HepG2 (cell line): ENCODE data around the gene EPB42. TPM values are rescaled to one million over a fixed set of nuclear protein-coding genes. Genes with fewer than 3 reads are reported as not detected.

ENCODE experiments used
- DMAP1 ChIP-seq: IDR thresholded peaks from 2 replicates; pipeline ENCODE4 v1.6.1; 2016
- ETV5 ChIP-seq: IDR thresholded peaks from 2 replicates; pipeline ENCODE4 v1.6.1; 2018; ENCODE audit warnings: missing biosample characterization, missing genetic modification reagents, inconsistent platforms, borderline replicate concordance
- FOXA3 ChIP-seq: IDR thresholded peaks from 2 replicates; pipeline ENCODE4 v1.6.1; 2016; ENCODE audit warnings: missing genetic modification reagents, missing compliant biosample characterization
- FUBP1 ChIP-seq: sonication (generic); formaldehyde crosslinking; IDR thresholded peaks from 2 replicates; pipeline ENCODE4 v1.5.1; 2020; ENCODE audit warnings: missing genetic modification reagents, mild to moderate bottlenecking, borderline replicate concordance
- HOXD1 ChIP-seq: sonication (generic); formaldehyde crosslinking; IDR thresholded peaks from 2 replicates; pipeline ENCODE4 v1.5.0; 2020; ENCODE audit warnings: missing genetic modification reagents
- KAT8 ChIP-seq: IDR thresholded peaks from 2 replicates; pipeline ENCODE4 v1.6.1; 2016; ENCODE audit warnings: missing genetic modification reagents, missing compliant biosample characterization
- KDM6A ChIP-seq: IDR thresholded peaks from 2 replicates; pipeline ENCODE4 v1.6.1; 2016; ENCODE audit warnings: low read depth
- NCOA5 ChIP-seq: sonication (generic); formaldehyde crosslinking; IDR thresholded peaks from 2 replicates; pipeline ENCODE4 v1.4.0; 2020; ENCODE audit warnings: missing genetic modification reagents
- RARG ChIP-seq: sonication (generic); formaldehyde crosslinking; IDR thresholded peaks from 2 replicates; pipeline ENCODE4 v1.4.0; 2020; ENCODE audit warnings: low read depth, mild to moderate bottlenecking, missing genetic modification reagents
- SALL2 ChIP-seq: sonication (generic); formaldehyde crosslinking; IDR thresholded peaks from 2 replicates; pipeline ENCODE4 v1.8.1; 2023; ENCODE audit warnings: mild to moderate bottlenecking, missing genetic modification reagents, inconsistent platforms
- SAP130 ChIP-seq: IDR thresholded peaks from 2 replicates; pipeline ENCODE4 v1.6.1; 2016; ENCODE audit warnings: low read depth
- SIN3B ChIP-seq: fragments of 150-350 bp; IDR thresholded peaks from 2 replicates; pipeline ENCODE4 v1.6.1; 2014; ENCODE audit warnings: low read length
- SOX13 ChIP-seq, 3 experiments: fragments of 450-650 bp in 1 of 3; sonication (generic) in 1 of 3; formaldehyde crosslinking in 1 of 3; IDR thresholded peaks in 2 of 3; conservative IDR thresholded peaks in 1 of 3; 2 replicates each; pipeline versions ENCODE4 v1.5.0 to v1.6.1; 2016 to 2020; ENCODE audit warnings: antibody characterized with exemption in 1 of 3, mild to moderate bottlenecking in 1 of 3, missing compliant biosample characterization in 1 of 3, missing genetic modification reagents in 1 of 3, moderate library complexity in 1 of 3
- SOX5 ChIP-seq: IDR thresholded peaks from 2 replicates; pipeline ENCODE4 v1.6.1; 2016; ENCODE audit warnings: borderline replicate concordance
- SRSF9 ChIP-seq: fragments of 200-400 bp; formaldehyde crosslinking; IDR thresholded peaks from 2 replicates; pipeline ENCODE4 v1.6.1; 2018; ENCODE audit warnings: borderline replicate concordance, mild to moderate bottlenecking, low read depth, low read length; ENCODE audit not compliant: insufficient read depth, poor library complexity, severe bottlenecking
- ZNF101 ChIP-seq: sonication (generic); formaldehyde crosslinking; IDR thresholded peaks from 2 replicates; pipeline ENCODE4 v1.4.0; 2020; ENCODE audit warnings: mild to moderate bottlenecking, low read depth, missing genetic modification reagents, borderline replicate concordance
- ZNF235 ChIP-seq: sonication (generic); formaldehyde crosslinking; IDR thresholded peaks from 2 replicates; pipeline ENCODE4 v1.8.1; 2023; ENCODE audit warnings: mild to moderate bottlenecking, missing genetic modification reagents, borderline replicate concordance
- ZNF382 ChIP-seq: sonication (generic); formaldehyde crosslinking; IDR thresholded peaks from 2 replicates; pipeline ENCODE4 v1.5.0; 2020; ENCODE audit warnings: missing genetic modification reagents, mild to moderate bottlenecking, borderline replicate concordance
- ZNF709 ChIP-seq: sonication (generic); formaldehyde crosslinking; IDR thresholded peaks from 2 replicates; pipeline ENCODE4 v1.5.0; 2020; ENCODE audit warnings: mild to moderate bottlenecking, missing genetic modification reagents
- ZNF772 ChIP-seq: sonication (generic); formaldehyde crosslinking; IDR thresholded peaks from 2 replicates; pipeline ENCODE4 v1.5.0; 2020; ENCODE audit warnings: mild to moderate bottlenecking, missing genetic modification reagents
- ZNF800 ChIP-seq: sonication (generic); formaldehyde crosslinking; IDR thresholded peaks from 2 replicates; pipeline ENCODE4 v1.4.0; 2020; ENCODE audit warnings: missing genetic modification reagents
- ZNF816 ChIP-seq: sonication (generic); formaldehyde crosslinking; IDR thresholded peaks from 2 replicates; pipeline ENCODE4 v1.8.0; 2022; ENCODE audit warnings: missing genetic modification reagents, mild to moderate bottlenecking, borderline replicate concordance
- polyA plus RNA-seq, 8 experiments: library from polyadenylated mRNA; depleted of rRNA in 3 of 8; stranded (reverse) in 7 of 8; unstranded in 1 of 8; fragments of >200 nt; fragmentation: Illumina TruSeq in 4 of 8; extraction: Trizol in 4 of 8; gene quantifications; 2 replicates each; pipeline versions ENCODE4 v1.2.1 to v1.2.3, GENCODE V29; 2011 to 2016; ENCODE audit warnings: low read depth in 4 of 8, missing spikeins in 1 of 8, mixed read lengths in 1 of 8; ENCODE audit not compliant: insufficient read depth in 1 of 8
- total RNA-seq, 5 experiments: library from RNA; depleted of rRNA; stranded (reverse); fragments of >200 nt; fragmentation: Illumina TruSeq; extraction: Trizol; gene quantifications; 2 replicates each; pipeline ENCODE4 v1.2.3, GENCODE V29; 2016; ENCODE audit warnings: low read depth in 1 of 5
- TF ChIP-seq, protein P1 (sequence below), 2 experiments: IDR thresholded peaks; 2 replicates each; pipeline ENCODE4 v1.6.1; 2011 to 2012; ENCODE audit warnings: low read length in 2 of 2, borderline replicate concordance in 1 of 2, low read depth in 1 of 2, mild to moderate bottlenecking in 1 of 2, moderate library complexity in 1 of 2

The EPB42 gene
- total and polyA plus RNA-seq, 2 of the 13 experiments (the other 11 are each of a cell fraction or from before 2014, with no cell fraction given), result not detected

GRCh38 chr15:43239732-43240491 lies 19.1 kb upstream of the EPB42 start (continued):
- TF ChIP-seq, protein P1, sequence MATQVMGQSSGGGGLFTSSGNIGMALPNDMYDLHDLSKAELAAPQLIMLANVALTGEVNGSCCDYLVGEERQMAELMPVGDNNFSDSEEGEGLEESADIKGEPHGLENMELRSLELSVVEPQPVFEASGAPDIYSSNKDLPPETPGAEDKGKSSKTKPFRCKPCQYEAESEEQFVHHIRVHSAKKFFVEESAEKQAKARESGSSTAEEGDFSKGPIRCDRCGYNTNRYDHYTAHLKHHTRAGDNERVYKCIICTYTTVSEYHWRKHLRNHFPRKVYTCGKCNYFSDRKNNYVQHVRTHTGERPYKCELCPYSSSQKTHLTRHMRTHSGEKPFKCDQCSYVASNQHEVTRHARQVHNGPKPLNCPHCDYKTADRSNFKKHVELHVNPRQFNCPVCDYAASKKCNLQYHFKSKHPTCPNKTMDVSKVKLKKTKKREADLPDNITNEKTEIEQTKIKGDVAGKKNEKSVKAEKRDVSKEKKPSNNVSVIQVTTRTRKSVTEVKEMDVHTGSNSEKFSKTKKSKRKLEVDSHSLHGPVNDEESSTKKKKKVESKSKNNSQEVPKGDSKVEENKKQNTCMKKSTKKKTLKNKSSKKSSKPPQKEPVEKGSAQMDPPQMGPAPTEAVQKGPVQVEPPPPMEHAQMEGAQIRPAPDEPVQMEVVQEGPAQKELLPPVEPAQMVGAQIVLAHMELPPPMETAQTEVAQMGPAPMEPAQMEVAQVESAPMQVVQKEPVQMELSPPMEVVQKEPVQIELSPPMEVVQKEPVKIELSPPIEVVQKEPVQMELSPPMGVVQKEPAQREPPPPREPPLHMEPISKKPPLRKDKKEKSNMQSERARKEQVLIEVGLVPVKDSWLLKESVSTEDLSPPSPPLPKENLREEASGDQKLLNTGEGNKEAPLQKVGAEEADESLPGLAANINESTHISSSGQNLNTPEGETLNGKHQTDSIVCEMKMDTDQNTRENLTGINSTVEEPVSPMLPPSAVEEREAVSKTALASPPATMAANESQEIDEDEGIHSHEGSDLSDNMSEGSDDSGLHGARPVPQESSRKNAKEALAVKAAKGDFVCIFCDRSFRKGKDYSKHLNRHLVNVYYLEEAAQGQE (IDR thresholded peaks at IDR 0.05; ENCODE audit: borderline replicate concordance in 1 of 2, low read depth in 1 of 2, low read length in 2 of 2), result no peak
- 0 out of 2 replicates have a peak, but pooled peaks have one; percentile 27 for TF ChIP-seq SOX13 (IDR thresholded peaks at IDR 0.05)
- peak in 1 of 2 experiments; percentile 66; a peak in 1 of 4 replicates for TF ChIP-seq SOX13 (CRISPR knock-in tag; conservative IDR thresholded peaks at IDR 0.05 in 1 of 2, IDR thresholded peaks at IDR 0.05 in 1 of 2)
- TF ChIP-seq SOX5 (CRISPR knock-in tag), result peak; percentile 72; the same call in 1 of the 2 replicates
- no peak for TF ChIP-seq ZNF101
- no peak for TF ChIP-seq KDM6A (CRISPR knock-in tag)
- no peak for TF ChIP-seq ZNF816 (CRISPR knock-in tag)
- no peak for TF ChIP-seq FUBP1
- TF ChIP-seq ZNF235 (CRISPR knock-in tag), result no peak
- 0 out of 2 replicates have a peak, but pooled peaks have one; percentile 18 for TF ChIP-seq KAT8 (CRISPR knock-in tag)
- TF ChIP-seq NCOA5 (CRISPR knock-in tag), result no peak
- TF ChIP-seq ZNF382, result no peak
- peak; percentile 27; the same call in 1 of the 2 replicates for TF ChIP-seq ETV5
- no peak for TF ChIP-seq FOXA3 (CRISPR knock-in tag)
- TF ChIP-seq ZNF709 (CRISPR knock-in tag), result no peak
- TF ChIP-seq SAP130 (CRISPR knock-in tag), result peak; percentile 46; the same call in 1 of the 2 replicates
- TF ChIP-seq DMAP1, result no peak
- TF ChIP-seq RARG (CRISPR knock-in tag), result no peak
- no peak for TF ChIP-seq ZNF772 (CRISPR knock-in tag)
- no peak for TF ChIP-seq ZNF800 (CRISPR knock-in tag)
- no peak for TF ChIP-seq SIN3B
- no peak for TF ChIP-seq HOXD1
- no peak for TF ChIP-seq SALL2 (CRISPR knock-in tag)
- TF ChIP-seq SRSF9, result no peak
